ENCODE data around the gene SLC7A6OS.

Gene SLC7A6OS

GRCh38 chr16:68343137-68343536 lies 32.4 kb upstream of the SLC7A6OS start:
- DNase-seq: no peak

GRCh38 chr16:68342620-68343019 lies 31.9 kb upstream of the SLC7A6OS start:
- no peak for DNase-seq

- no peak for DNase-seq
Observed at GRCh38 chr16:68339214-68339613, 28.5 kb upstream of the SLC7A6OS start.

GRCh38 chr16:68338326-68339119 lies 27.8 kb upstream of the SLC7A6OS start:
- no peak for DNase-seq

GRCh38 chr16:68335175-68335574 lies 24.4 kb upstream of the SLC7A6OS start:
- no peak for DNase-seq

- no peak for DNase-seq
Observed at GRCh38 chr16:68332411-68333121, 21.8 kb upstream of the SLC7A6OS start.

- no peak for DNase-seq
Observed at GRCh38 chr16:68331879-68332410, 21.2 kb upstream of the SLC7A6OS start.

GRCh38 chr16:68328860-68329390 lies 18.2 kb upstream of the SLC7A6OS start:
- DNase-seq: no peak

GRCh38 chr16:68328151-68328859 lies 17.6 kb upstream of the SLC7A6OS start:
- peak; percentile 16 for DNase-seq

GRCh38 chr16:68324780-68325357 lies 14.1 kb upstream of the SLC7A6OS start:
- no peak for DNase-seq

- no peak for DNase-seq
Observed at GRCh38 chr16:68324336-68324735, 13.6 kb upstream of the SLC7A6OS start.

- DNase-seq: peak; percentile 21
Observed at GRCh38 chr16:68319185-68319908, 8.6 kb upstream of the SLC7A6OS start.

GRCh38 chr16:68313116-68313515 lies 2.4 kb upstream of the SLC7A6OS start:
- no peak for DNase-seq

GRCh38 chr16:68310437-68310773 lies 341 bp downstream of the SLC7A6OS start:
- no peak for DNase-seq

GRCh38 chr16:68309799-68310198 lies 947 bp downstream of the SLC7A6OS start:
- DNase-seq: no peak

GRCh38 chr16:68306633-68307032 lies 4.1 kb downstream of the SLC7A6OS start:
- DNase-seq: no peak

GRCh38 chr16:68300734-68301459 lies 9.8 kb downstream of the SLC7A6OS start:
- DNase-seq: no peak

GRCh38 chr16:68299571-68300453 lies 10.9 kb downstream of the SLC7A6OS start:
- DNase-seq: no peak

GRCh38 chr16:68298907-68299561 lies 11.7 kb downstream of the SLC7A6OS start:
- no peak for DNase-seq

GRCh38 chr16:68298312-68298711 lies 12.4 kb downstream of the SLC7A6OS start:
- no peak for DNase-seq
